Measurements from ENCODE around the gene SBF2.

The SBF2 gene

GRCh38 chr11:10072841-10073240 is 221.2 kb downstream of the SBF2 start:
- Histone ChIP-seq H3K9ac (no peak overlapping the region), H3K4me1 (ENCODE audit: low read depth, poor library complexity, severe bottlenecking) (no peaks in the 10 kb centered on the region), H3K4me3 (IDR thresholded peaks at IDR 0.05; ENCODE audit: insufficient read depth, low read depth, low read length) (no peak overlapping the region), H3K36me3 (ENCODE audit: insufficient read depth) (no peaks in the 10 kb centered on the region), H3K27me3 (ENCODE audit: insufficient read depth, low read depth) (no peaks in the 10 kb centered on the region), H3K4me2 (no peak overlapping the region), H3K79me2 (ENCODE audit: insufficient read depth, low read depth) (no peaks in the 10 kb centered on the region), H2AFZ (ENCODE audit: low read depth) (no peak overlapping the region), H4K20me1 (ENCODE audit: insufficient read depth) (no peaks in the 10 kb centered on the region), H3K27ac (no peak overlapping the region)
- no peak for TF ChIP-seq CTCF (conservative IDR thresholded peaks at IDR 0.05; ENCODE audit: low read depth, low read length)

- Histone ChIP-seq H2AFZ (ENCODE audit: low read depth) (no peak overlapping the region), H3K36me3 (ENCODE audit: insufficient read depth) (no peaks in the 10 kb centered on the region), H3K27ac (no peak overlapping the region), H4K20me1 (ENCODE audit: insufficient read depth) (no peaks in the 10 kb centered on the region), H3K4me1 (ENCODE audit: low read depth, poor library complexity, severe bottlenecking) (no peaks in the 10 kb centered on the region), H3K27me3 (ENCODE audit: insufficient read depth, low read depth) (no peaks in the 10 kb centered on the region), H3K4me3 (IDR thresholded peaks at IDR 0.05; ENCODE audit: insufficient read depth, low read depth, low read length) (no peak overlapping the region), H3K79me2 (ENCODE audit: insufficient read depth, low read depth) (no peaks in the 10 kb centered on the region), H3K9ac (no peak overlapping the region), H3K4me2 (no peak overlapping the region)
- TF ChIP-seq CTCF (conservative IDR thresholded peaks at IDR 0.05; ENCODE audit: low read depth, low read length) = no peak
These were observed 221.9 kb downstream of the SBF2 start for GRCh38 chr11:10072142-10072541.

- no peak overlapping the region for H3K9ac ChIP-seq
- no peak for TF ChIP-seq CTCF (conservative IDR thresholded peaks at IDR 0.05; ENCODE audit: low read depth, low read length)
- no peaks in the 10 kb centered on the region for H3K79me2 ChIP-seq (ENCODE audit: insufficient read depth, low read depth)
- H3K36me3 ChIP-seq (ENCODE audit: insufficient read depth) = no peaks in the 10 kb centered on the region
- no peak overlapping the region for H3K27ac ChIP-seq
- no peak overlapping the region for H2AFZ ChIP-seq (ENCODE audit: low read depth)
- H3K4me1 ChIP-seq (ENCODE audit: low read depth, poor library complexity, severe bottlenecking) = no peaks in the 10 kb centered on the region
- no peaks in the 10 kb centered on the region for H3K27me3 ChIP-seq (ENCODE audit: insufficient read depth, low read depth)
- no peak overlapping the region for H3K4me3 ChIP-seq (IDR thresholded peaks at IDR 0.05; ENCODE audit: insufficient read depth, low read depth, low read length)
- H3K4me2 ChIP-seq = no peak overlapping the region
- no peaks in the 10 kb centered on the region for H4K20me1 ChIP-seq (ENCODE audit: insufficient read depth)
These were observed 226.3 kb downstream of the SBF2 start for GRCh38 chr11:10067629-10068300.

GRCh38 chr11:10066441-10066840 is 227.6 kb downstream of the SBF2 start:
- no peaks in the 10 kb centered on the region for H3K4me1 ChIP-seq (ENCODE audit: low read depth, poor library complexity, severe bottlenecking)
- no peak overlapping the region for H3K9ac ChIP-seq
- no peak overlapping the region for H3K4me2 ChIP-seq
- H2AFZ ChIP-seq (ENCODE audit: low read depth) = no peak overlapping the region
- H4K20me1 ChIP-seq (ENCODE audit: insufficient read depth) = no peaks in the 10 kb centered on the region
- H3K27me3 ChIP-seq (ENCODE audit: insufficient read depth, low read depth) = no peaks in the 10 kb centered on the region
- no peaks in the 10 kb centered on the region for H3K79me2 ChIP-seq (ENCODE audit: insufficient read depth, low read depth)
- no peaks in the 10 kb centered on the region for H3K36me3 ChIP-seq (ENCODE audit: insufficient read depth)
- H3K27ac ChIP-seq = no peak overlapping the region
- TF ChIP-seq CTCF (conservative IDR thresholded peaks at IDR 0.05; ENCODE audit: low read depth, low read length) = no peak
- no peak overlapping the region for H3K4me3 ChIP-seq (IDR thresholded peaks at IDR 0.05; ENCODE audit: insufficient read depth, low read depth, low read length)

All from KMS-11 (cell line).